ENCODE measurements around the gene RPS15.

- TF ChIP-seq CTCF (IDR thresholded peaks at IDR 0.05), result no peak
- no peak for TF ChIP-seq POLR2AphosphoS5 (IDR thresholded peaks at IDR 0.05; ENCODE audit: insufficient read depth in 1 of 2, low read depth in 1 of 2)
These were observed 15.5 kb downstream of the RPS15 start for GRCh38 chr19:1453525-1454364.
